Neuron (in vitro differentiated cells): ENCODE data around the gene ELFN1.

Experiments used
- H2AFZ ChIP-seq: one replicate; pipeline ENCODE4 v1.6.1; 2013; ENCODE audit warnings: low read depth, mild to moderate bottlenecking, inconsistent platforms, low read length, moderate library complexity
- H3K27me3 ChIP-seq: one replicate; pipeline ENCODE4 v1.6.1; 2013; ENCODE audit warnings: low read length; ENCODE audit not compliant: insufficient read depth
- H3K36me3 ChIP-seq: one replicate; pipeline ENCODE4 v1.6.1; 2013; ENCODE audit warnings: low read length; ENCODE audit not compliant: insufficient read depth
- H3K4me1 ChIP-seq: one replicate; pipeline ENCODE4 v1.6.1; 2013; ENCODE audit warnings: low read length; ENCODE audit not compliant: insufficient read depth
- H3K4me3 ChIP-seq: 2 replicates; pipeline ENCODE4 v1.5.1; 2013; ENCODE audit warnings: mild to moderate bottlenecking, low read length, moderate library complexity
- H3K9me3 ChIP-seq: one replicate; pipeline ENCODE4 v1.6.1; 2013; ENCODE audit warnings: low read length

ELFN1 gene

GRCh38 chr7:1669064-1669951 lies 769 bp upstream of the ELFN1 start:
- H3K9me3 ChIP-seq, result no peaks in the 10 kb centered on the region
- H3K4me1 ChIP-seq, result peaks cover 44% of the 10 kb centered on the region
- H3K4me3 ChIP-seq, result peak overlapping the region; percentile 83
- H2AFZ ChIP-seq, result no peak overlapping the region
- H3K27me3 ChIP-seq, result no peaks in the 10 kb centered on the region
- H3K36me3 ChIP-seq, result peaks cover 15% of the 10 kb centered on the region

GRCh38 chr7:1670894-1671593 lies 967 bp downstream of the ELFN1 start:
- no peaks in the 10 kb centered on the region for H3K9me3 ChIP-seq
- peak overlapping the region; percentile 83 for H3K4me3 ChIP-seq
- H3K36me3 ChIP-seq, result peaks cover 30% of the 10 kb centered on the region
- no peak overlapping the region for H2AFZ ChIP-seq
- peaks cover 47% of the 10 kb centered on the region for H3K4me1 ChIP-seq
- no peaks in the 10 kb centered on the region for H3K27me3 ChIP-seq

GRCh38 chr7:1671594-1672451 lies 1.7 kb downstream of the ELFN1 start:
- Histone ChIP-seq H3K9me3 (no peaks in the 10 kb centered on the region), H3K4me3 (peak overlapping the region; percentile 83), H3K27me3 (no peaks in the 10 kb centered on the region), H2AFZ (no peak overlapping the region), H3K4me1 (peaks cover 49% of the 10 kb centered on the region), H3K36me3 (peaks cover 32% of the 10 kb centered on the region)

DNA sequence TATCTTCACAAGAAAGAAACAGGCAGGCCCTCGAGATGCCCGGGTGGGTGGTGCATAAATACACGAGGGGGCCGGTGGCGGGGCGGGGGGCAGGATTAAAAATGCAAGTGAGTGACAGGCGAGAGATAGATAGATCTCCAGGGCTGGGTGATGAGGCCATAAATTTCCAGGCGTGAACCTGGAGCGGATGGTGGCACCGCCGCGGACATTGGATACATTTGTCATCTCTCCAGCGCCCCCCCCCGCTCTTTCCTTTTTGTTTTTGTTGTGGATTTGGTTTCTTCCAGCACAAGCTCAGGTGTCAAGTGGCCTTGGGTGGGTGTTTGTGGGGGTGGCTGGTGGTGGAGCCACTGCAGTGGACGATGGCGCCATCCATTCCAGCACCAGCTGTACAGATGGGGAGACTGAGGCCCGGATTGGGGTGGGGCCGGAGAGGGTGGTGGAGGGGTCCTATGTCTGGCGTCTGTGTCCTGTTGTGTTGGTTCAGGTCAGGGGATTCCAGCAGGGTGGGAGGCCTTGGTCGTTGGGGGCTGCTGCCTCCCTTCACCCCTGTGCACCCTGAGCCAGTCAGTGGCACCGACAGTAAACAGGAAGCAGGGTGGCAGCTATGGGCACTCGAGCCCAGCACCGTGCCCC lies 2.9 kb downstream of the ELFN1 start:
- peaks cover 39% of the 10 kb centered on the region for H3K36me3 ChIP-seq
- H3K4me1 ChIP-seq, result peaks cover 47% of the 10 kb centered on the region
- no peak overlapping the region for H3K4me3 ChIP-seq
- H3K27me3 ChIP-seq, result no peaks in the 10 kb centered on the region
- no peaks in the 10 kb centered on the region for H3K9me3 ChIP-seq
- no peak overlapping the region for H2AFZ ChIP-seq

- Histone ChIP-seq H3K9me3 (no peaks in the 10 kb centered on the region), H2AFZ (no peak overlapping the region), H3K4me1 (peaks cover 40% of the 10 kb centered on the region), H3K4me3 (no peak overlapping the region), H3K36me3 (peaks cover 45% of the 10 kb centered on the region), H3K27me3 (no peaks in the 10 kb centered on the region)
Observed at GRCh38 chr7:1673581-1674118, 3.6 kb downstream of the ELFN1 start.

GRCh38 chr7:1674161-1675035 lies 4.3 kb downstream of the ELFN1 start:
- Histone ChIP-seq H3K4me3 (no peak overlapping the region), H3K9me3 (peaks cover 1% of the 10 kb centered on the region), H2AFZ (no peak overlapping the region), H3K4me1 (peaks cover 36% of the 10 kb centered on the region), H3K27me3 (no peaks in the 10 kb centered on the region), H3K36me3 (peaks cover 52% of the 10 kb centered on the region)

DNA sequence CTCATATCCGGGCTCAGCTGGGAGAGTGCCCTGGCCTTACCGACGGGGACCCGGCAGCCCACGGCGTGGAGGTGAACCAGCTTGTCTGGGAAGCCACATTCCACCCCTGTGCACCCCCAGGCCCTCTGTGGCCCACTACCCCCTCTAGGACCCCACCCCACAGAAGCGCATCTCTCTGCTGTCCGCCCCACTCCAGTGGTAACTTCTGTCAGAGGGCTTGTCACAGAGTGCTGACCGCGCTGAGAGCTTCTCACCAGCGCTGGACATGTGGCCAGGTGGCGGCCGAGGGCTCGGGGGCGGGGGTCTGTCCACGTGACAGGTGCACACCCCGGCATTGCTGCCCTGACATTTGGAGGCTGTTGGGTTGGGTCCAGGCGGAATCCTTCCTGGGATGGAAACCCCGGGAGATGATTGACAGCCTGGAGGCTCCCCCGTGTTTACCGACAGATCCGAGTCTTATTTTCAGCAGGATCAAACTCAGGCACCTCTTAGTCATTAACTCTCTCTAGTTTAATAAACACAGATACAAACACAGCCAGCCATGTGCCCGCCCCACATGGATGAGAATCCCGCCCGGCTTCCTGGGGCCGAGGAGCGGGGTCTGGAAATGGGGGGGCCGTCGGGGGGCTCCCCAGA lies 5.1 kb downstream of the ELFN1 start:
- Histone ChIP-seq H3K4me3 (no peak overlapping the region), H2AFZ (no peak overlapping the region), H3K4me1 (peaks cover 35% of the 10 kb centered on the region), H3K9me3 (peaks cover 9% of the 10 kb centered on the region), H3K36me3 (peaks cover 60% of the 10 kb centered on the region), H3K27me3 (no peaks in the 10 kb centered on the region)

DNA sequence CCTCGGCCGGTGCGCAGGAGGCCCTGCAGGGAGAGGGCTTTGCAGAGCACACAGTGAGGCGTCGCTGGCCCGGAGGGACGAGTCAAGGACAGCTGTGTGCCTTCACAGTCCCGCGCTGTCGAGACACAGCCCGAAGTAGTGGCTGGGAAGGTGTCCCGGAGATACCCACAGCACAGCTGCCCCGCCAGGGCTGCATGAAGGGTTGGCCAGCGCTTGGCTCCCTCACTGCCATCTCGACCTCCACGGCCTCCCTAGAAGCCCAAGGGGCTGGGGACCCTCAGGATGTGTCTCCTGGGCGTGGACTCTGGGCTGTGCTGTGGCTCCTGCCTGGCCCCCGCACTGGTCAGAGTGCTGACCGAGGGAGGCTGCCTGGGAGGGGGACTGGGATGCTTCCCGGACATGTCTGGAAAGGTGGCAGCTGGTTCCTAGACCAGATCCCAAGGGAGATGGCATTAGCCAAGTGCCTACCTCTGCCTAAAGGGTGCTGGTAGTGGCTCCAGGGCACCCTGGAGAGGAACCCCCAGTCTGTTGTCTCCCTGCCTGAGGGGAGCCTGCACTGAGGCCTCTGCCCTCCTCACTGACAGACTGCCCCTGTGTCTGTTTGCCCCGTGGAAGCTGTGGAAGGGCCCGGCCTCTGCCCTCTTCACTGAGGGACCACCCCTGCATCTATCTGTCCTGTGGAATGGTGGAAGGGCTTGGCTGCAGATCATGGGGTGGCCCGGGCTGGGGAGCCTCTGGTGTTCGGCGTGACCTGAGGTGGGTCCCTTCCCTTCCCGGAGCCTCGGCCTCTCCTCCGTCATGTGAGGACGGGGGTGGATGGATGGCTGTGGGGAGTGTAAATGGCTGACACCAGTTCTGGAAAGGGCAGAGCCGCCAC lies 5.8 kb downstream of the ELFN1 start:
- peaks cover 15% of the 10 kb centered on the region for H3K9me3 ChIP-seq
- no peak overlapping the region for H3K4me3 ChIP-seq
- no peaks in the 10 kb centered on the region for H3K27me3 ChIP-seq
- peaks cover 66% of the 10 kb centered on the region for H3K36me3 ChIP-seq
- peaks cover 30% of the 10 kb centered on the region for H3K4me1 ChIP-seq
- no peak overlapping the region for H2AFZ ChIP-seq

DNA sequence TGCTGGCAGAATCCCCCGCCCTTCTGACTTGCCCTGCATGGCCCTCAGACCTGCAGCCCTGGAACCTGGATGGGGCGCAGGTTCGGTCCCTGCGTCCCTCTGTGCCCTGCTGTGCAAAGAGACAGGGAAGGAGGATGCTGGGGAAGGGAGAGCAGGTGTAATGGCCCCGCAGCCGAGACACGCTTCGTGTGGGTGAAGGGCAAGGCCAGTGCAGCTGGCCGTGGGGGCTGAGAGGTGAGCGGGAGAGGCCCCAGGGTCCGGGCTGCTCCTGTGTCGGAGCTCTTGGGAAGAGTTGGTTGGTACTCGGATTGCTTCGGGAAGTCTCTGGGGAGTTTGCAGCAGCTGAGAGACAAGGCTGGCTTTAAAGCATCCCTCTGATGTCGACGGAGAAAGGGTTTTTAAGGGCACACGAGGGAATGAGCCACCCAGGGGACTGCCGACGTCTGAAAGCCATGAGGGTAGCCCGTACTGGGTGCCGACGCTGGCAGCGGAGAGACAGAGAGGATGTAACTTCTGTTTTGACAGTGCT lies 6.5 kb downstream of the ELFN1 start:
- Histone ChIP-seq H3K36me3 (peaks cover 66% of the 10 kb centered on the region), H3K4me3 (no peak overlapping the region)

GRCh38 chr7:1677206-1678080 lies 7.4 kb downstream of the ELFN1 start:
- Histone ChIP-seq H3K4me3 (no peak overlapping the region), H3K4me1 (peaks cover 15% of the 10 kb centered on the region)

More for the DNA sequence above, 6.5 kb downstream of the ELFN1 start:
- Histone ChIP-seq H3K9me3 (peaks cover 21% of the 10 kb centered on the region), H3K27me3 (no peaks in the 10 kb centered on the region), H2AFZ (no peak overlapping the region), H3K4me1 (peaks cover 23% of the 10 kb centered on the region)

More at GRCh38 chr7:1677206-1678080, 7.4 kb downstream of the ELFN1 start:
- Histone ChIP-seq H3K27me3 (no peaks in the 10 kb centered on the region), H3K36me3 (peaks cover 61% of the 10 kb centered on the region), H3K9me3 (peaks cover 21% of the 10 kb centered on the region), H2AFZ (no peak overlapping the region)
